IMR-90 (cell line): ENCODE results near the gene MFAP3. TPM values are rescaled to one million over a fixed set of nuclear protein-coding genes. Genes with fewer than 3 reads are reported as not detected.

ENCODE experiments used
- ATAC-seq: fragments of 200-7000 bp; cut with Tn5 transposase; 2 replicates; pipeline ENCODE4 v1.9.1; 2020; ENCODE audit warnings: low read depth, mild to moderate bottlenecking, moderate library complexity
- BruUV-seq: library from RNA; stranded (reverse); fragments of 400-500 nt; replicated peaks from 2 replicates; lab custom pipeline; 2021; lab: Mats Ljungman, UMichigan
- CTCF ChIA-PET: fragments of 300-600 bp; formaldehyde crosslinking; extraction: SDS; loops from one replicate; lab custom pipeline; 2021; ENCODE audit warnings: antibody characterized with exemption; lab: Yijun Ruan, JAX
- POLR2A ChIA-PET: fragments of 300-600 bp; sonication (Branson Sonifier 250); formaldehyde crosslinking; loops from one replicate; lab custom pipeline; 2022; ENCODE audit warnings: antibody characterized with exemption; ENCODE audit not compliant: unreplicated experiment; lab: Charles Lee
- DNase-seq: peaks from one replicate; pipeline ENCODE4 v3.0.0; 2013
- H2AFZ ChIP-seq: replicated peaks from 2 replicates; pipeline ENCODE3; 2013; ENCODE audit warnings: low read length, mild to moderate bottlenecking; ENCODE audit not compliant: poor library complexity
- H2AK5ac ChIP-seq: 2 replicates; pipeline ENCODE4 v1.6.1; 2013; ENCODE audit warnings: low read depth, low read length, inconsistent platforms
- H2AK9ac ChIP-seq: replicated peaks from 2 replicates; pipeline ENCODE3; 2013; ENCODE audit warnings: mild to moderate bottlenecking, low read depth, low read length, moderate library complexity; ENCODE audit not compliant: poor library complexity
- H2BK120ac ChIP-seq: 2 replicates; pipeline ENCODE4 v1.6.1; 2013; ENCODE audit warnings: low read depth, low read length, inconsistent platforms
- H2BK15ac ChIP-seq: 3 replicates; pipeline ENCODE4 v1.6.1; 2013; ENCODE audit warnings: low read depth, low read length, inconsistent platforms
- H2BK20ac ChIP-seq: 2 replicates; pipeline ENCODE4 v1.6.1; 2013; ENCODE audit warnings: low read depth, mild to moderate bottlenecking, inconsistent platforms, low read length, moderate library complexity
- H2BK5ac ChIP-seq: 2 replicates; pipeline ENCODE4 v1.6.1; 2013; ENCODE audit warnings: mild to moderate bottlenecking, low read depth, low read length, inconsistent platforms; ENCODE audit not compliant: poor library complexity, severe bottlenecking
- H3K14ac ChIP-seq: replicated peaks from 2 replicates; pipeline ENCODE4 v1.6.1; 2013; ENCODE audit warnings: low read depth, low read length, inconsistent platforms
- H3K18ac ChIP-seq: 2 replicates; pipeline ENCODE4 v1.6.1; 2013; ENCODE audit warnings: low read depth, low read length, control low read depth
- H3K23ac ChIP-seq: 2 replicates; pipeline ENCODE4 v1.6.1; 2013; ENCODE audit warnings: low read depth, low read length, inconsistent platforms
- H3K27ac ChIP-seq: 2 replicates; pipeline ENCODE4 v1.5.1; 2013; ENCODE audit warnings: mild to moderate bottlenecking, control low read depth, low read length; ENCODE audit not compliant: insufficient read depth
- H3K27me3 ChIP-seq: 2 replicates; pipeline ENCODE4 v1.6.1; 2013; ENCODE audit warnings: low read length; ENCODE audit not compliant: control insufficient read depth, insufficient read depth
- H3K36me3 ChIP-seq: 2 replicates; pipeline ENCODE4 v1.6.1; 2013; ENCODE audit warnings: low read length, mixed read lengths; ENCODE audit not compliant: control insufficient read depth, insufficient read depth
- H3K4ac ChIP-seq: 2 replicates; pipeline ENCODE4 v1.6.1; 2013; ENCODE audit warnings: low read depth, low read length, inconsistent platforms
- H3K4me1 ChIP-seq: 2 replicates; pipeline ENCODE4 v1.6.1; 2013; ENCODE audit warnings: low read length, mixed read lengths; ENCODE audit not compliant: control insufficient read depth, insufficient read depth
- H3K4me2 ChIP-seq: 2 replicates; pipeline ENCODE4 v1.6.1; 2013; ENCODE audit warnings: low read depth, mild to moderate bottlenecking, control low read depth, low read length, moderate library complexity
- H3K4me3 ChIP-seq: 2 replicates; pipeline ENCODE4 v1.5.1; 2013; ENCODE audit warnings: low read depth, mild to moderate bottlenecking, control low read depth, low read length, moderate library complexity; ENCODE audit not compliant: insufficient read depth
- H3K56ac ChIP-seq: 2 replicates; pipeline ENCODE4 v1.6.1; 2013; ENCODE audit warnings: low read length, inconsistent platforms; ENCODE audit not compliant: insufficient read depth; ENCODE audit errors: extremely low read depth
- H3K79me1 ChIP-seq, 2 experiments: 2 replicates each; pipeline ENCODE4 v1.6.1; 2013; ENCODE audit warnings: low read length in 2 of 2, inconsistent platforms in 1 of 2, low read depth in 1 of 2
- H3K9ac ChIP-seq: 2 replicates; pipeline ENCODE4 v1.6.1; 2013; ENCODE audit warnings: low read depth, low read length, control low read depth
- H3K9me1 ChIP-seq: 2 replicates; pipeline ENCODE4 v1.6.1; 2013; ENCODE audit warnings: low read length, inconsistent platforms; ENCODE audit not compliant: insufficient read depth
- H3K9me3 ChIP-seq: 2 replicates; pipeline ENCODE4 v1.6.1; 2013; ENCODE audit warnings: low read length; ENCODE audit not compliant: control insufficient read depth, insufficient read depth
- H4K20me1 ChIP-seq: 2 replicates; pipeline ENCODE4 v1.6.1; 2013; ENCODE audit warnings: low read length, inconsistent platforms; ENCODE audit not compliant: insufficient read depth
- H4K5ac ChIP-seq: 2 replicates; pipeline ENCODE4 v1.6.1; 2013; ENCODE audit warnings: mild to moderate bottlenecking, low read depth, low read length, control low read depth
- H4K8ac ChIP-seq, 2 experiments: 2 replicates each; pipeline ENCODE4 v1.6.1; 2013; ENCODE audit warnings: low read depth in 2 of 2, low read length in 2 of 2, control low read depth in 1 of 2, inconsistent platforms in 1 of 2
- H4K91ac ChIP-seq: 2 replicates; pipeline ENCODE4 v1.6.1; 2013; ENCODE audit warnings: low read depth, low read length, inconsistent platforms; ENCODE audit not compliant: insufficient read depth
- BHLHE40 ChIP-seq: fragments of 150-350 bp; IDR thresholded peaks from 2 replicates; pipeline ENCODE4 v1.6.1; 2016; ENCODE audit warnings: mild to moderate bottlenecking, low read depth, low read length
- CEBPB ChIP-seq: IDR thresholded peaks from 2 replicates; pipeline ENCODE4 v1.6.1; 2012; ENCODE audit warnings: low read depth, low read length, improper control_type of control experiment
- MAZ ChIP-seq: IDR thresholded peaks from 2 replicates; pipeline ENCODE4 v1.6.1; 2012; ENCODE audit warnings: low read depth, mild to moderate bottlenecking, low read length, improper control_type of control experiment, moderate library complexity, borderline replicate concordance
- MXI1 ChIP-seq: IDR thresholded peaks from 2 replicates; pipeline ENCODE4 v1.6.1; 2012; ENCODE audit warnings: low read depth, mild to moderate bottlenecking, low read length, moderate library complexity, borderline replicate concordance
- POLR2A ChIP-seq: IDR thresholded peaks from 2 replicates; pipeline ENCODE4 v1.6.1; 2012; ENCODE audit warnings: mild to moderate bottlenecking, low read depth, low read length
- WGBS, 2 experiments: methylation state at CpG; one replicate each; pipeline versions ENCODE4 v1.1.5 to v1.1.7; 2013; ENCODE audit warnings: missing lambda C conversion rate in 2 of 2; ENCODE audit not compliant: insufficient read length in 1 of 2; ENCODE audit errors: extremely low coverage in 2 of 2; 5-methylcytosine and 5-hydroxymethylcytosine counted together
- dilution Hi-C: fragments of 300-500 bp; cut with HindIII; formaldehyde crosslinking; loops from one replicate; pipeline ENCODE4 v1.14.3; 2018; ENCODE audit warnings: low sequenced_read_pairs; ENCODE audit not compliant: unreplicated experiment
- in situ Hi-C: fragments of 300-500 bp; cut with MboI; formaldehyde crosslinking; loops from 3 replicates; pipeline ENCODE4 v1.14.3; 2019; ENCODE audit warnings: low sequenced_read_pairs, inconsistent platforms, mixed read lengths
- intact Hi-C: fragments of 100-400 bp; cut with micrococcal nuclease; formaldehyde crosslinking; loops from 2 replicates; pipeline ENCODE4 v1.10.0; 2022
- polyA plus RNA-seq, 3 experiments: library from polyadenylated mRNA; depleted of rRNA; stranded (reverse); fragments of >200 nt; gene quantifications; 2 replicates each; pipeline ENCODE4 v1.2.3, GENCODE V29; 2012; ENCODE audit warnings: low replicate concordance in 1 of 3
- total RNA-seq: library from RNA; depleted of rRNA; stranded (reverse); fragments of >200 nt; gene quantifications from 2 replicates; pipeline ENCODE4 v1.2.3, GENCODE V29; 2012
- TF ChIP-seq, protein P1 (sequence below): fragments of 150-350 bp; IDR thresholded peaks from 2 replicates; pipeline ENCODE4 v1.6.1; 2016; ENCODE audit warnings: low read depth, mild to moderate bottlenecking, low read length, moderate library complexity, borderline replicate concordance
- TF ChIP-seq, protein P2 (sequence below): fragments of 150-350 bp; IDR thresholded peaks from 2 replicates; pipeline ENCODE4 v1.6.1; 2017; ENCODE audit warnings: mild to moderate bottlenecking, antibody characterized with exemption, low read length, low read depth

Gene MFAP3
- total and polyA plus RNA-seq, 2 of the 4 experiments (the other 2 are of a cell fraction): 15.2 to 67.0 TPM

DNA sequence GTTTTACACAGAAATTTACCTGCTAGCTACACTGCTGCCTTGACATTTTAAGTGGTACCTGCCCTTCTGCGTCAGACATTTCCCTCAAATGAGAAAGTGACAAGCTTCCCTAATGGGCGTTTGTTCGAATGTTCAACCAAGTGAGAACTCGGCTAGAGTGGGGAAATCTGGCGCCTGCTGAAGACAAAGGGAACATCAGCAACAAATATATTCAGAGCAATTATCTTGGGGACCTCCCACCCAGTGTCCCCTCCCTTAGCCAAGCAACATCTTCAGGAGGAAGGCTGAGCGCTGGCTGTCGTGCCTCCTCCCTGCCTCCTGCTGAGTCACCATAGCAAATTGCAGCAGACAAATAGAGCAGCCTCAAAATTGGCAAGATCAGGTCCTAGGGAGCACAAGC, 57.1 kb downstream of the MFAP3 start:
- no peak overlapping the region for H3K9ac ChIP-seq
- H3K9me3 ChIP-seq: no peaks in the 10 kb centered on the region
- H2BK20ac ChIP-seq: no peak overlapping the region
- H3K36me3 ChIP-seq: no peaks in the 10 kb centered on the region
- H3K56ac ChIP-seq: no peak overlapping the region
- no peak overlapping the region for H3K4me2 ChIP-seq
- peaks cover 8% of the 10 kb centered on the region for H3K27me3 ChIP-seq
- in situ Hi-C loops (no loop called here), intact Hi-C loops (no loop called here), dilution Hi-C loops (no loop called here)
- BruUV-seq: no TSS peak
- H3K18ac ChIP-seq: no peak overlapping the region
- no peak overlapping the region for H2BK5ac ChIP-seq
- DNase-seq: no peak
- no peak overlapping the region for H3K4me3 ChIP-seq
- no peak overlapping the region for H2BK120ac ChIP-seq
- WGBS, 2 experiments: 71% methylated on average over 1 of the region's 7 CpGs; no CpG with 5 or more reads in 1 of the 2 experiments
- H2AK5ac ChIP-seq: no peak overlapping the region
- H3K79me1 ChIP-seq: no peaks in the 10 kb centered on the region
- no peak overlapping the region for H4K91ac ChIP-seq
- H3K4ac ChIP-seq: no peak overlapping the region
- no peak overlapping the region for H4K5ac ChIP-seq
- H3K4me1 ChIP-seq: no peaks in the 10 kb centered on the region
- no peak overlapping the region for H4K8ac ChIP-seq
- H2BK15ac ChIP-seq: no peak overlapping the region
- no peaks in the 10 kb centered on the region for H4K20me1 ChIP-seq
- TF ChIP-seq MAZ: no peak
- TF ChIP-seq, protein P1, sequence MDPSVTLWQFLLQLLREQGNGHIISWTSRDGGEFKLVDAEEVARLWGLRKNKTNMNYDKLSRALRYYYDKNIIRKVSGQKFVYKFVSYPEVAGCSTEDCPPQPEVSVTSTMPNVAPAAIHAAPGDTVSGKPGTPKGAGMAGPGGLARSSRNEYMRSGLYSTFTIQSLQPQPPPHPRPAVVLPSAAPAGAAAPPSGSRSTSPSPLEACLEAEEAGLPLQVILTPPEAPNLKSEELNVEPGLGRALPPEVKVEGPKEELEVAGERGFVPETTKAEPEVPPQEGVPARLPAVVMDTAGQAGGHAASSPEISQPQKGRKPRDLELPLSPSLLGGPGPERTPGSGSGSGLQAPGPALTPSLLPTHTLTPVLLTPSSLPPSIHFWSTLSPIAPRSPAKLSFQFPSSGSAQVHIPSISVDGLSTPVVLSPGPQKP: no peak
- TF ChIP-seq POLR2A: no peak
- TF ChIP-seq, protein P2, sequence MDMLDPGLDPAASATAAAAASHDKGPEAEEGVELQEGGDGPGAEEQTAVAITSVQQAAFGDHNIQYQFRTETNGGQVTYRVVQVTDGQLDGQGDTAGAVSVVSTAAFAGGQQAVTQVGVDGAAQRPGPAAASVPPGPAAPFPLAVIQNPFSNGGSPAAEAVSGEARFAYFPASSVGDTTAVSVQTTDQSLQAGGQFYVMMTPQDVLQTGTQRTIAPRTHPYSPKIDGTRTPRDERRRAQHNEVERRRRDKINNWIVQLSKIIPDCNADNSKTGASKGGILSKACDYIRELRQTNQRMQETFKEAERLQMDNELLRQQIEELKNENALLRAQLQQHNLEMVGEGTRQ: no peak
- no peak for TF ChIP-seq BHLHE40
- no peak for TF ChIP-seq MXI1
- no peak for TF ChIP-seq CEBPB
- H2AK9ac ChIP-seq: no peak overlapping the region
- ATAC-seq: no peak
- no peak overlapping the region for H3K14ac ChIP-seq
- ChIA-PET CTCF (no interaction called here), POLR2A (no interaction called here)
- H3K23ac ChIP-seq: no peak overlapping the region
- no peak overlapping the region for H3K27ac ChIP-seq
- no peaks in the 10 kb centered on the region for H3K9me1 ChIP-seq
- no peak overlapping the region for H2AFZ ChIP-seq
